HepG2 (cell line): ENCODE data around the gene SLC8B1. TPM values are rescaled to one million over a fixed set of nuclear protein-coding genes. Genes with fewer than 3 reads are reported as not detected.

Experiments used
- ATAC-seq: fragments of 200-7000 bp; cut with Tn5 transposase; 3 replicates; pipeline ENCODE4 v1.9.1; 2020; ENCODE audit warnings: mild to moderate bottlenecking, moderate library complexity
- BruUV-seq: library from RNA; stranded (reverse); fragments of 400-500 nt; replicated peaks from 2 replicates; lab custom pipeline; 2021; lab: Mats Ljungman, UMichigan
- CTCF ChIA-PET: fragments of 300-600 bp; formaldehyde crosslinking; extraction: SDS; loops from one replicate; lab custom pipeline; 2021; ENCODE audit warnings: low total read pairs, inconsistent platforms, low intra/inter-chr PET ratio; lab: Yijun Ruan, JAX
- POLR2A ChIA-PET: fragments of 350-600 bp; sonication (Branson Sonifier 250); formaldehyde crosslinking; loops from one replicate; lab custom pipeline; 2020; ENCODE audit warnings: antibody characterized with exemption, inconsistent platforms; lab: Yijun Ruan, JAX
- DNase-seq: peaks from one replicate; pipeline ENCODE4 v3.0.0-alpha.2; 2015; ENCODE audit warnings: low spot score
- FAIRE-seq: peaks from 3 replicates; lab custom pipeline; 2011; peaks lifted over from hg19 to GRCh38; lab: Jason Lieb, UNC
- H2AFZ ChIP-seq: one replicate; pipeline ENCODE4 v1.6.1; 2011; ENCODE audit warnings: low read length, inconsistent platforms
- H3K27ac ChIP-seq: fragments of 300-600 bp; 3 replicates; pipeline ENCODE4 v1.8.0; 2011; ENCODE audit warnings: mixed run types, mild to moderate bottlenecking, mixed read lengths, low read length, inconsistent platforms; ENCODE audit not compliant: insufficient read depth; ENCODE audit errors: extremely low read length
- H3K27me3 ChIP-seq, 2 experiments: fragments of 200-600 bp in 1 of 2; 2 replicates in 1 of 2; 3 replicates in 1 of 2; pipeline versions ENCODE4 v1.6.0 to v1.8.0; 2011; ENCODE audit warnings: low read length in 2 of 2, mild to moderate bottlenecking in 2 of 2, moderate library complexity in 2 of 2, inconsistent platforms in 1 of 2; ENCODE audit not compliant: insufficient read depth in 2 of 2, control insufficient read depth in 1 of 2
- H3K36me3 ChIP-seq, 2 experiments: fragments of 200-600 bp in 1 of 2; replicated peaks in 1 of 2; 2 replicates in 1 of 2; 3 replicates in 1 of 2; pipeline versions ENCODE4 v1.5.1 to v1.8.0; 2011; ENCODE audit warnings: low read length in 2 of 2, inconsistent platforms in 1 of 2; ENCODE audit not compliant: insufficient read depth in 2 of 2, control insufficient read depth in 1 of 2
- H3K4me1 ChIP-seq: 2 replicates; pipeline ENCODE4 v1.5.1; 2012; ENCODE audit warnings: low read length, inconsistent platforms; ENCODE audit not compliant: insufficient read depth
- H3K4me2 ChIP-seq: 2 replicates; pipeline ENCODE4 v1.6.0; 2011; ENCODE audit warnings: low read depth, low read length, inconsistent platforms
- H3K4me3 ChIP-seq, 3 experiments: fragments of 200-600 bp in 1 of 3; sonication (generic), shearing (Covaris generic) in 1 of 3; replicated peaks in 1 of 3; 2 replicates each; pipeline ENCODE4 v1.5.1; 2011 to 2016; ENCODE audit warnings: low read length in 3 of 3, inconsistent platforms in 2 of 3, low read depth in 2 of 3, mild to moderate bottlenecking in 2 of 3, control low read depth in 1 of 3, mixed read lengths in 1 of 3; ENCODE audit not compliant: insufficient read depth in 1 of 3
- H3K79me2 ChIP-seq: one replicate; pipeline ENCODE4 v1.6.1; 2011; ENCODE audit warnings: low read length, inconsistent platforms; ENCODE audit not compliant: insufficient read depth
- H3K9ac ChIP-seq: 2 replicates; pipeline ENCODE4 v1.6.0; 2011; ENCODE audit warnings: mild to moderate bottlenecking, low read depth, low read length, inconsistent platforms; ENCODE audit not compliant: insufficient read depth
- H3K9me3 ChIP-seq: 2 replicates; pipeline ENCODE4 v1.5.1; 2012; ENCODE audit warnings: mild to moderate bottlenecking, low read length
- H4K20me1 ChIP-seq: 2 replicates; pipeline ENCODE4 v1.6.0; 2011; ENCODE audit warnings: inconsistent platforms, mild to moderate bottlenecking, low read length, moderate library complexity; ENCODE audit not compliant: insufficient read depth
- FIP1L1 ChIP-seq: fragments of 200-400 bp; formaldehyde crosslinking; IDR thresholded peaks from 2 replicates; pipeline ENCODE4 v1.6.1; 2018; ENCODE audit warnings: low read depth, mild to moderate bottlenecking, low read length, moderate library complexity, borderline replicate concordance; ENCODE audit not compliant: insufficient read depth
- MED13 ChIP-seq: sonication (generic); formaldehyde crosslinking; IDR thresholded peaks from 2 replicates; pipeline ENCODE4 v1.5.0; 2020; ENCODE audit warnings: missing genetic modification reagents
- RXRB ChIP-seq: IDR thresholded peaks from 2 replicates; pipeline ENCODE4 v1.6.1; 2016; ENCODE audit warnings: borderline replicate concordance, missing genetic modification reagents, missing compliant biosample characterization
- SAFB2 ChIP-seq: sonication (generic); formaldehyde crosslinking; IDR thresholded peaks from 2 replicates; pipeline ENCODE4 v1.5.1; 2020; ENCODE audit warnings: missing genetic modification reagents, low read depth, mild to moderate bottlenecking, borderline replicate concordance
- ZBTB20 ChIP-seq: sonication (generic); formaldehyde crosslinking; IDR thresholded peaks from 2 replicates; pipeline ENCODE4 v1.8.1; 2023; ENCODE audit warnings: missing genetic modification reagents, low read depth, mild to moderate bottlenecking, borderline replicate concordance
- ZFP36L2 ChIP-seq: sonication (generic); formaldehyde crosslinking; IDR thresholded peaks from 2 replicates; pipeline ENCODE4 v1.4.0; 2020; ENCODE audit warnings: missing genetic modification reagents
- ZHX1 ChIP-seq: sonication (generic); formaldehyde crosslinking; IDR thresholded peaks from 2 replicates; pipeline ENCODE4 v1.8.1; 2022; ENCODE audit warnings: low read depth, mild to moderate bottlenecking, missing genetic modification reagents
- ZNF609 ChIP-seq: sonication (generic); formaldehyde crosslinking; IDR thresholded peaks from 2 replicates; pipeline ENCODE4 v1.4.0; 2020; ENCODE audit warnings: mild to moderate bottlenecking, missing genetic modification reagents, borderline replicate concordance
- ZSCAN5A ChIP-seq: sonication (generic); formaldehyde crosslinking; IDR thresholded peaks from 2 replicates; pipeline ENCODE4 v1.8.0; 2022; ENCODE audit warnings: mild to moderate bottlenecking, missing genetic modification reagents, borderline replicate concordance
- ZUFSP ChIP-seq: sonication (generic); formaldehyde crosslinking; IDR thresholded peaks from 2 replicates; pipeline ENCODE4 v1.9.0; 2021; ENCODE audit warnings: missing genetic modification reagents, mild to moderate bottlenecking, borderline replicate concordance
- WGBS: methylation state at CpG from one replicate; pipeline ENCODE4 v1.1.6; 2017; ENCODE audit warnings: low lambda C conversion rate; 5-methylcytosine and 5-hydroxymethylcytosine counted together
- in situ Hi-C: cut with HindIII; loops from 2 replicates; pipeline ENCODE4 v1.10.0; 2017; ENCODE audit warnings: low pct_unique_long_range_greater_than_20kb; ENCODE audit not compliant: extremely low pct_ligation_motif_present
- intact Hi-C: fragments of 100-400 bp; cut with micrococcal nuclease; formaldehyde crosslinking; loops from one replicate; pipeline ENCODE4 v1.10.0; 2022; ENCODE audit not compliant: unreplicated experiment
- polyA plus RNA-seq, 8 experiments: library from polyadenylated mRNA; depleted of rRNA in 3 of 8; stranded (reverse) in 7 of 8; unstranded in 1 of 8; fragments of >200 nt; fragmentation: Illumina TruSeq in 4 of 8; extraction: Trizol in 4 of 8; gene quantifications; 2 replicates each; pipeline versions ENCODE4 v1.2.1 to v1.2.3, GENCODE V29; 2011 to 2016; ENCODE audit warnings: low read depth in 4 of 8, missing spikeins in 1 of 8, mixed read lengths in 1 of 8; ENCODE audit not compliant: insufficient read depth in 1 of 8
- total RNA-seq, 5 experiments: library from RNA; depleted of rRNA; stranded (reverse); fragments of >200 nt; fragmentation: Illumina TruSeq; extraction: Trizol; gene quantifications; 2 replicates each; pipeline ENCODE4 v1.2.3, GENCODE V29; 2016; ENCODE audit warnings: low read depth in 1 of 5
- TF ChIP-seq, protein P1 (sequence below): sonication (generic); formaldehyde crosslinking; IDR thresholded peaks from 2 replicates; pipeline ENCODE4 v1.5.0; 2020; ENCODE audit warnings: missing genetic modification reagents, mild to moderate bottlenecking, borderline replicate concordance

The SLC8B1 gene
- total and polyA plus RNA-seq, 2 of the 13 experiments (the other 11 are each of a cell fraction or from before 2014, with no cell fraction given) = 6.8 to 8.0 TPM

DNA sequence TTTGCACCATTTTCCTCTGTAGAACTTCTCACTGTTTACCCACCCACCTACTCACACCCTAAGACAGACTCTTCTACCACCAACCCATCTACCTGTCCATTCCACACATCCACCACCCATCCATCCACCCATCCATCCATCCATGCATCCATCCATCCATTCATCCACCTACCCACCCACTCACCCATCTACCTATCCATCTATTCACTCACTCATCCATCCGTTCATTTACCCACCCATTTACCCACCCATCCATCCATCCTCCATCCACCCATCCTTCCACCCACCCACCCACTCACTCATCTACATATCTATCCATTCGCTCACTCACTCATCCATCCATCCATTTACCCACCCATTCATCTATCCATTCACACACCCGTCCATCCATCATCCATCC, 38.5 kb upstream of the SLC8B1 start:
- ChIA-PET CTCF (no interaction called here), POLR2A (no interaction called here)
- no peaks in the 10 kb centered on the region for H3K79me2 ChIP-seq
- no peaks in the 10 kb centered on the region for H3K27me3 ChIP-seq
- 95% methylated on average over 3 of the region's 3 CpGs for WGBS
- no peak overlapping the region for H3K27ac ChIP-seq
- intact Hi-C loops = no loop called here
- no peak overlapping the region for H3K9ac ChIP-seq
- H2AFZ ChIP-seq = no peak overlapping the region
- peaks cover 6 to 35% of the 10 kb centered on the region in 2 experiments; a peak in 3 of 5 replicates for H3K36me3 ChIP-seq
- no peaks in the 10 kb centered on the region for H3K9me3 ChIP-seq
- ATAC-seq (no peak), DNase-seq (no peak), FAIRE-seq (no peak)
- H3K4me3 ChIP-seq = no peak overlapping the region
- in situ Hi-C loops = no loop called here
- no peaks in the 10 kb centered on the region for H4K20me1 ChIP-seq
- no peak overlapping the region for H3K4me2 ChIP-seq
- no peaks in the 10 kb centered on the region for H3K4me1 ChIP-seq
- BruUV-seq = no TSS peak
- TF ChIP-seq ZFP36L2 = no peak
- TF ChIP-seq FIP1L1 = no peak
- TF ChIP-seq RXRB = no peak
- no peak for TF ChIP-seq ZBTB20 (CRISPR knock-in tag)
- TF ChIP-seq, protein P1, sequence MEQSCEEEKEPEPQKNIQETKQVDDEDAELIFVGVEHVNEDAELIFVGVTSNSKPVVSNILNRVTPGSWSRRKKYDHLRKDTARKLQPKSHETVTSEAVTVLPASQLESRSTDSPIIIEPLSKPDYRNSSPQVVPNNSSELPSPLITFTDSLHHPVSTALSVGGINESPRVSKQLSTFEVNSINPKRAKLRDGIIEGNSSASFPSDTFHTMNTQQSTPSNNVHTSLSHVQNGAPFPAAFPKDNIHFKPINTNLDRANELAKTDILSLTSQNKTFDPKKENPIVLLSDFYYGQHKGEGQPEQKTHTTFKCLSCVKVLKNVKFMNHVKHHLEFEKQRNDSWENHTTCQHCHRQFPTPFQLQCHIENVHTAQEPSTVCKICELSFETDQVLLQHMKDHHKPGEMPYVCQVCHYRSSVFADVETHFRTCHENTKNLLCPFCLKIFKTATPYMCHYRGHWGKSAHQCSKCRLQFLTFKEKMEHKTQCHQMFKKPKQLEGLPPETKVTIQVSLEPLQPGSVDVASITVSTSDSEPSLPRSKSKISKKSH (CRISPR knock-in tag) = no peak
- no peak for TF ChIP-seq ZUFSP (CRISPR knock-in tag)
- no peak for TF ChIP-seq ZNF609 (CRISPR knock-in tag)
- no peak for TF ChIP-seq ZSCAN5A (CRISPR knock-in tag)
- no peak for TF ChIP-seq SAFB2 (CRISPR knock-in tag)
- no peak for TF ChIP-seq ZHX1 (CRISPR knock-in tag)
- TF ChIP-seq MED13 (CRISPR knock-in tag) = no peak
